ENCODE measurements around the gene FGF10. TPM values are rescaled to one million over a fixed set of nuclear protein-coding genes. Genes with fewer than 3 reads are reported as not detected.

FGF10 gene
- total RNA-seq, 1 experiment from 2014 or later, result not detected

- no peaks in the 10 kb centered on the region for H3K36me3 ChIP-seq (ENCODE audit: low read depth, low read length)
- CTCF ChIA-PET, result no interaction called here
- no peaks in the 10 kb centered on the region for H3K4me1 ChIP-seq (ENCODE audit: insufficient read depth, low read length)
- POLR2A ChIA-PET (ENCODE audit: unreplicated experiment), result no interaction called here
- no peaks in the 10 kb centered on the region for H3F3A ChIP-seq (ENCODE audit: low read length, unreplicated experiment)
- TF ChIP-seq EZH2 (IDR thresholded peaks at IDR 0.05; ENCODE audit: low read length, unreplicated experiment), result no peak
- TF ChIP-seq EZH2phosphoT487 (IDR thresholded peaks at IDR 0.05; ENCODE audit: borderline replicate concordance, low read length), result no peak
- TF ChIP-seq, protein P1, sequence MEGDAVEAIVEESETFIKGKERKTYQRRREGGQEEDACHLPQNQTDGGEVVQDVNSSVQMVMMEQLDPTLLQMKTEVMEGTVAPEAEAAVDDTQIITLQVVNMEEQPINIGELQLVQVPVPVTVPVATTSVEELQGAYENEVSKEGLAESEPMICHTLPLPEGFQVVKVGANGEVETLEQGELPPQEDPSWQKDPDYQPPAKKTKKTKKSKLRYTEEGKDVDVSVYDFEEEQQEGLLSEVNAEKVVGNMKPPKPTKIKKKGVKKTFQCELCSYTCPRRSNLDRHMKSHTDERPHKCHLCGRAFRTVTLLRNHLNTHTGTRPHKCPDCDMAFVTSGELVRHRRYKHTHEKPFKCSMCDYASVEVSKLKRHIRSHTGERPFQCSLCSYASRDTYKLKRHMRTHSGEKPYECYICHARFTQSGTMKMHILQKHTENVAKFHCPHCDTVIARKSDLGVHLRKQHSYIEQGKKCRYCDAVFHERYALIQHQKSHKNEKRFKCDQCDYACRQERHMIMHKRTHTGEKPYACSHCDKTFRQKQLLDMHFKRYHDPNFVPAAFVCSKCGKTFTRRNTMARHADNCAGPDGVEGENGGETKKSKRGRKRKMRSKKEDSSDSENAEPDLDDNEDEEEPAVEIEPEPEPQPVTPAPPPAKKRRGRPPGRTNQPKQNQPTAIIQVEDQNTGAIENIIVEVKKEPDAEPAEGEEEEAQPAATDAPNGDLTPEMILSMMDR (conservative IDR thresholded peaks at IDR 0.05; ENCODE audit: low read depth, low read length), result no peak
- no peak for DNase-seq
- no TSS peak for BruUV-seq (replicated peaks)
- H3K9ac ChIP-seq (ENCODE audit: low read length), result no peak overlapping the region
- intact Hi-C loops (cut with micrococcal nuclease), result no loop called here
- H3K4me3 ChIP-seq (ENCODE audit: low read length), result no peak overlapping the region
- no peaks in the 10 kb centered on the region for H3K9me3 ChIP-seq (ENCODE audit: low read length)
- H3K79me2 ChIP-seq (ENCODE audit: low read length), result no peaks in the 10 kb centered on the region
- H3K27ac ChIP-seq (ENCODE audit: low read length), result no peak overlapping the region
- H3K4me2 ChIP-seq (ENCODE audit: low read length), result no peak overlapping the region
- no peaks in the 10 kb centered on the region for H4K20me1 ChIP-seq (ENCODE audit: low read length)
- no peak for ATAC-seq
- peaks cover 4% of the 10 kb centered on the region; the same call in 1 of the 2 replicates for H3K27me3 ChIP-seq (ENCODE audit: low read length)
- 0 out of 2 replicates have a peak, but pooled peaks cover 4% of the 10 kb centered on the region for H3K9me2 ChIP-seq (replicated peaks; ENCODE audit: low read length)
- no peak overlapping the region for H2AFZ ChIP-seq (ENCODE audit: low read length)
These were observed 43.3 kb downstream of the FGF10 start for GRCh38 chr5:44345871-44346270.

GRCh38 chr5:44336708-44337107 is 52.5 kb downstream of the FGF10 start:
- Histone ChIP-seq H3K79me2 (ENCODE audit: low read length) (no peaks in the 10 kb centered on the region), H3K4me3 (ENCODE audit: low read length) (no peak overlapping the region), H3K9ac (ENCODE audit: low read length) (no peak overlapping the region), H3K36me3 (ENCODE audit: low read depth, low read length) (no peaks in the 10 kb centered on the region), H3K27ac (ENCODE audit: low read length) (no peak overlapping the region), H3F3A (ENCODE audit: low read length, unreplicated experiment) (no peaks in the 10 kb centered on the region), H3K9me3 (ENCODE audit: low read length) (no peaks in the 10 kb centered on the region), H4K20me1 (ENCODE audit: low read length) (no peaks in the 10 kb centered on the region), H3K4me1 (ENCODE audit: insufficient read depth, low read length) (no peaks in the 10 kb centered on the region), H3K9me2 (replicated peaks; ENCODE audit: low read length) (no peaks in the 10 kb centered on the region), H3K27me3 (ENCODE audit: low read length) (peaks cover 37% of the 10 kb centered on the region), H2AFZ (ENCODE audit: low read length) (no peak overlapping the region), H3K4me2 (ENCODE audit: low read length) (no peak overlapping the region)
- no TSS peak for BruUV-seq (replicated peaks)
- CTCF ChIA-PET, result no interaction called here
- intact Hi-C loops (cut with micrococcal nuclease), result loop anchor here (10.0 kb wide), 1 partner anchor 702 kb away; no protein-coding TSS in a partner anchor
- POLR2A ChIA-PET (ENCODE audit: unreplicated experiment), result no interaction called here
- ATAC-seq (no peak), DNase-seq (no peak)
- TF ChIP-seq EZH2 (IDR thresholded peaks at IDR 0.05; ENCODE audit: low read length, unreplicated experiment) (no peak), EZH2phosphoT487 (IDR thresholded peaks at IDR 0.05; ENCODE audit: borderline replicate concordance, low read length) (no peak)
- TF ChIP-seq, protein P1 (conservative IDR thresholded peaks at IDR 0.05; ENCODE audit: low read depth, low read length), result no peak

DNA sequence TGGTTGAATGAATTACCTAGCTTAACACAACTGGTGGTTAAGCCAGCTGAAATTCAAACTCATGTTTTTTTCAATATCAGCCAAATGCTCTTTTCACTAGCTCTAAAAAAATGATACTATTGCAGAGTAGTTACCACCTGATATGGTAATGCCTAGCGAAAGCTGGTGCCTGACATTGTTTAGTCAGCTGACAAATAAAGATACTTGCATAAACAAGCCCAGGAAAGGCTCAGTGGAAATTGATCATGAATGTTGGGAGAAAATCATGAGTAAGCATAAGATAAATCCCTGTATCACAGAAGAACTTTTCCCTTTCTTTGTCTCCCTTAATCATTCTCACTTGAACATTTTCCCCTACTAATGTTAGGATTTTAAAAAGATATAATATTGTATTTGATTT is 54.6 kb downstream of the FGF10 start:
- TF ChIP-seq, protein P1 (conservative IDR thresholded peaks at IDR 0.05; ENCODE audit: low read depth, low read length), result no peak
- no peak for TF ChIP-seq EZH2phosphoT487 (IDR thresholded peaks at IDR 0.05; ENCODE audit: borderline replicate concordance, low read length)
- no peak for TF ChIP-seq EZH2 (IDR thresholded peaks at IDR 0.05; ENCODE audit: low read length, unreplicated experiment)
- ChIA-PET CTCF (no interaction called here), POLR2A (ENCODE audit: unreplicated experiment) (no interaction called here)
- BruUV-seq (replicated peaks), result no TSS peak
- Histone ChIP-seq H3K27me3 (ENCODE audit: low read length) (peaks cover 23% of the 10 kb centered on the region), H3F3A (ENCODE audit: low read length, unreplicated experiment) (no peaks in the 10 kb centered on the region), H3K4me1 (ENCODE audit: insufficient read depth, low read length) (no peaks in the 10 kb centered on the region), H3K9me2 (replicated peaks; ENCODE audit: low read length) (no peaks in the 10 kb centered on the region), H3K36me3 (ENCODE audit: low read depth, low read length) (no peaks in the 10 kb centered on the region), H2AFZ (ENCODE audit: low read length) (no peak overlapping the region), H3K79me2 (ENCODE audit: low read length) (no peaks in the 10 kb centered on the region), H3K4me2 (ENCODE audit: low read length) (no peak overlapping the region), H3K27ac (ENCODE audit: low read length) (no peak overlapping the region), H3K9me3 (ENCODE audit: low read length) (no peaks in the 10 kb centered on the region), H3K9ac (ENCODE audit: low read length) (no peak overlapping the region), H4K20me1 (ENCODE audit: low read length) (no peaks in the 10 kb centered on the region), H3K4me3 (ENCODE audit: low read length) (no peak overlapping the region)
- intact Hi-C loops (cut with micrococcal nuclease), result loop anchor here (10.0 kb wide), 1 partner anchor 700 kb away; no protein-coding TSS in a partner anchor
- DNase-seq (no peak), ATAC-seq (no peak)

Measured in PC-3 (cell line).